Measurements from ENCODE around the gene RHCG. TPM values are rescaled to one million over a fixed set of nuclear protein-coding genes. Genes with fewer than 3 reads are reported as not detected.

RHCG gene
- total RNA-seq, 2 experiments from 2014 or later = not detected

DNA sequence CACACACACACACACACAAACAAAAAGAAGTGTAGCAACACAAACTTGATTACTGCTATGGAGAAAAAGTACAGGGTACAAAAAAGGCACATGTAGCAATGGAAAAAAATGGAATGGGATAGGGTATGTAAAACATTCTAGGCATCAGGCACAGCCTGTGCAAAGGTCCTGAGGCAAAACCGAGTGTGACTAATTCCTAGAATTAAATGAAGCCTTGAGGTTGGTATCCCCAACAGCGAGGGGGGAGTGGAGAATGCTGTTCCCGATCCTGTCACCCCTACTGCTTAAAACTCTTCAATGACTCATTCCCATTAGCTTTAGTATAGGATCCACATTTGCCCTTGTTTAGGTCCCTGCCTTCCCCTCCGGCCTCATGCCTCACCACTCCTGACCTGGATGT, 37.9 kb downstream of the RHCG start:
- Mint-ChIP-seq H3K4me1 (peaks cover 3% of the 10 kb centered on the region), H3K36me3 (peaks cover 3% of the 10 kb centered on the region), H3K4me3 (no peak overlapping the region), H3K9me3 (ENCODE audit: low read depth) (peaks cover 3% of the 10 kb centered on the region), H3K27ac (no peak overlapping the region), H3K27me3 (peaks cover 14% of the 10 kb centered on the region)
- DNase-seq = no peak
- no peak for ATAC-seq
- CTCF ChIA-PET = interaction anchor here (1.4 kb wide), 1 partner anchor 100 kb away, joined by 4 read pairs; no protein-coding TSS in a partner anchor

DNA sequence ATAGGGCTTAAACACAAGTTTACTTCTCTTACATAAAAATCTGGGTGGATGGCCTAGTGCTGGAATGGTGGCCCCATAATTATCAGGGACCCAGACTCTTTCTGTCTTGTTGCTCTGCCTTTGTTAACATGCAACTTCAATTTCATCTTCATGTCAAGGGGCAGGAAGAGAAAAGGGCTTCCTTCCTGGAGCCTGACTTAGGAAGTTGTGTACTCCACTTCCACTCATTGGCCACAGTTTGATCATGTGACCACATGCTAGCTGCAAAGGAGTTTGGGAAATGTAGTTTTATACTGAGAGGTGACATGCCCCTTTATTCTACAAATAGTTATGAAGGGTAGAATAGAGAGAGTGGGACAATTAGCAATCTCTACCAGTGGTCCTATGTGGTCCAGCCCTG, 39.3 kb downstream of the RHCG start:
- CTCF ChIA-PET = interaction anchor here (1.4 to 1.7 kb wide), 3 partner anchors 13 to 98 kb away, joined by 3 to 6 read pairs (median 3); no protein-coding TSS in a partner anchor
- H3K27me3 Mint-ChIP-seq = peaks cover 25% of the 10 kb centered on the region

DNA sequence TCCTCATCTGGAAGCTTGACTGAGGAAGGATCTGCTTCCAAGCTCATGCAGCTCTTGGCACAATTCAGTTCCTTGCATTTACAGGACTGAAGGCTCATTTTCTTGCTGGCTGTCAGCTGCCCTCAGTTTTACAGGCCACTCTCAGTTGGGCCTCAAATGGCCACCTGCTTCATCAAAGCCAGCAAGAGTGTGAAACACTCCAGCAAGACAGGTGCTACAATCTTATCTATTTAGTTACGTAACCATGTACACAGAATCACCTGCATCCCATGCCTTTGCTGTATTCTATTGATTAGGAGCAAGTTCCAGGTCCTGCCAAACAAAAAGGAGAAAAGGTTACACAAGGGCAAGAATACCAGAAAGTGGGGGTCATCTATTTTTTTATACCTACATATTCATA, 40.8 kb downstream of the RHCG start:
- CTCF ChIA-PET = interaction anchor here (1.6 kb wide), 1 partner anchor 15 kb away, joined by 3 read pairs; no protein-coding TSS in a partner anchor
- peaks cover 3% of the 10 kb centered on the region for H3K9me3 Mint-ChIP-seq (ENCODE audit: low read depth)
- peaks cover 32% of the 10 kb centered on the region for H3K27me3 Mint-ChIP-seq
- peaks cover 3% of the 10 kb centered on the region for H3K36me3 Mint-ChIP-seq
- DNase-seq (no peak), ATAC-seq (no peak)
- no peak overlapping the region for H3K4me3 Mint-ChIP-seq
- no peak overlapping the region for H3K27ac Mint-ChIP-seq
- peaks cover 3% of the 10 kb centered on the region for H3K4me1 Mint-ChIP-seq

More for the DNA sequence above, 39.3 kb downstream of the RHCG start:
- DNase-seq (no peak), ATAC-seq (peak; percentile 33)
- Mint-ChIP-seq H3K4me3 (no peak overlapping the region), H3K27ac (no peak overlapping the region), H3K4me1 (peaks cover 3% of the 10 kb centered on the region), H3K36me3 (peaks cover 3% of the 10 kb centered on the region), H3K9me3 (ENCODE audit: low read depth) (peaks cover 3% of the 10 kb centered on the region)

DNA sequence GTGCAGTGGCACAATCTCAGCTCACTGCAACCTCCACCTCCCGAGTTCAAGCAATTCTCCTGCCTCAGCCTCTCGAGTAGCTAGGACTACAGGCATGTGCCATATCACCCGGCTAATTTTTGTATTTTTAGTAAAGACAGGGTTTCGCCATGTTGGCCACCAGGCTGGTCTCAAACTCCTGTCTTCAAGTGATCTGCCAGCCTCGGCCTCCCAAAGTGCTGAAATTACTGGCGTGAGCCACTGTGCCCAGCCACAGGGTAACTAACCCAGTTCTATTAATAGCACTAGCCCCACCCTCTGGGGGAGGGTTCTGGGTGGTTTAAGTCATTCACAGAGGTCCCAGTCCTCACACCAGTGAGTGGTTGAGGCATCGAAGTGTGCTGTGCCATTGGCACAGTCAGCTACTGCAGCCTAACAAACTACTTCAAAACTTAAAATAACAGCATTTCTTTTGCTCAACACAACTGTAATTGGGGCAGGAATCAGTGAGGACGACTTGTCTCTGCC, 44.0 kb downstream of the RHCG start:
- DNase-seq (no peak), ATAC-seq (no peak)
- Mint-ChIP-seq H3K27ac (no peak overlapping the region), H3K27me3 (peaks cover 42% of the 10 kb centered on the region), H3K4me3 (no peak overlapping the region), H3K9me3 (ENCODE audit: low read depth) (peaks cover 3% of the 10 kb centered on the region), H3K36me3 (peaks cover 3% of the 10 kb centered on the region), H3K4me1 (peaks cover 3% of the 10 kb centered on the region)
- CTCF ChIA-PET = interaction anchor here (2.0 kb wide), 1 partner anchor 94 kb away, joined by 6 read pairs; no protein-coding TSS in a partner anchor

DNA sequence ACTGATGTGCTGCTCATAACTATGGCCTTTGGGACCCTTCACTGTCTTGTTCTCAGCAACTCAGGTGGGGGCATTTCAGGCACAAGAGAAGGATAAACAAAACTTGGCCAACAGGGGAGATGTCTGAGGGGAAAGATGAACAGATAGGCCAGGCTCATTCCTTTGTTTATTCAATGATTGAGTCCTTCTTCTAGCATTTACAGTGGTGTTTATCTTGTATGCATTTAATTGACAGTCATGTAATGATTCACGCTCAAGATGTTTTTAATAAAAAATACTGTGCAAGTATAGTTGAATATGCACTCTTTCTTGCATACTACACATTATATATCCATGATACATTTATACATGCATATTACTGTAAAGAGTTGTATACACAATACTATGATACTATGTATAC, 44.5 kb downstream of the RHCG start:
- ATAC-seq (no peak), DNase-seq (no peak)
- H3K4me3 Mint-ChIP-seq = no peak overlapping the region

DNA sequence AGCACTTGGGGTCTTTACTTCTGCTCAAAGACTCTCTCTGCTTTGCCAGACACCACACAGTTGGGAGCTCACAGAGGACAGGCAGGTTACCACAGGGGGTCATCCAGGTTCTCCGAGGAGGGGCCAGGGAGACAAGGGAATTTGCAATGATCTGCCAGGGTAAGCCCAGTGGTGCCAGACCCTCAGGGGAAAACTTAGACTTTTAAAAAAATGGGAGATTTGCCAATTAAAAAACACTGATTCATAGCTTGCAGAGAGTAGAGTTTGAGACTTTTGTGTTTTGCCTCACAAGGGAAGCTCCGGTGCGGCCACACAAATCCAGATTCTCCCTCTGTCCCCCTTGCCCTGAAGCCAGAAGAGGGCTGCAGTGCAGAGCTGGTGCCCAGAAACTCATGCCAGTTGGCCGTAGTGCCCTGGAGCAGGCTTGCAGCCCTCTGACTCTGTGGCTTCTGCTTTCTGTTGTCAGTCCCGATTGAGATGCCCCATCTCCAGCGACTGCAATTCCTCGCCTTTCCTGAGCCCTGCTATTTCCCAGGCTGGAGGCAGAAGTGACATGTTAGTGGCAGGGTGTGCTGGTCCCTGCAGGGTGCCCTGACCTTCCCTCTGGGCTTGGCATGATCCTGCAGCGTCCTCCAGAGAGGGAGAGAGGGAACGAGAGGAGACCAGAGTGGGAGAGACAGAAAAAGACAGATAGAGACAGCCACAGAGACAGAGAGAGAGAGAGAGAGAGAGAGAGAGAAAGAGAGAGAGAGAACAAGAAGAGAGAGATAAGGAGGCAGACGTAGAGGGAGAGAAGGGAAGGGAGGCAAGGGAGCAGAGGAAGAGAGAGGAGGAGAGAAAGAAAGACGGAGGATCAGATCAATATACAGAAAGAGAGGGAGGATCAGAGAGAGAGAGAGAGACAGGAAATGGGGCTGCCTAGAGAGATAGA, 46.0 kb downstream of the RHCG start:
- no peaks in the 10 kb centered on the region for H3K9me3 Mint-ChIP-seq (ENCODE audit: low read depth)
- no peak overlapping the region for H3K4me3 Mint-ChIP-seq
- no peaks in the 10 kb centered on the region for H3K36me3 Mint-ChIP-seq
- no peak for ATAC-seq
- DNase-seq = no peak
- H3K4me1 Mint-ChIP-seq = no peaks in the 10 kb centered on the region
- H3K27ac Mint-ChIP-seq = no peak overlapping the region
- H3K27me3 Mint-ChIP-seq = peaks cover 56% of the 10 kb centered on the region
- CTCF ChIA-PET = no interaction called here

More for the DNA sequence above, 44.5 kb downstream of the RHCG start:
- H3K4me1 Mint-ChIP-seq = no peaks in the 10 kb centered on the region
- CTCF ChIA-PET = no interaction called here
- H3K27ac Mint-ChIP-seq = no peak overlapping the region
- H3K27me3 Mint-ChIP-seq = peaks cover 44% of the 10 kb centered on the region
- H3K36me3 Mint-ChIP-seq = peaks cover under 1% of the 10 kb centered on the region
- peaks cover under 1% of the 10 kb centered on the region for H3K9me3 Mint-ChIP-seq (ENCODE audit: low read depth)

DNA sequence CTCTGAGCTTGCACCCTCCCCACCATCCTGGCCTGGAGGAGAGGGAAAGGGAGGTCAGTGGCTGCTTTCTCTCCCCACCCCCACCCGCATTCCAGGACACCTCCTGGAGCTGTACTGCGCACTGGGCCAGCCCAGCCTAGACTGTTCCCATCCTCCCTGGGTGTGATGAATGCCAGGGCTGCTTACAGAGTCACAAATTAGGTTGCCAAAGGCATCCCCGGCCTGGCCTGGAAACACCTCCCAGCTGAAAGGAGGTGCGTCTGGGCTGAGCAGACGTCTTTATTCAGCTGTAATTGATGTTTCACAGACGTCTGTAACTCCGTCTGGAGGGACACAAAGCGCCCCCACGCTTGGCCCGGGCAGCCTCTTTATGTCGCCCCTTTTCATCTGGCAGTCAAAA, 47.6 kb downstream of the RHCG start:
- CTCF ChIA-PET = interaction anchor here (1.0 kb wide), 1 partner anchor 90 kb away, joined by 3 read pairs; no protein-coding TSS in a partner anchor
- no peak for ATAC-seq
- no peaks in the 10 kb centered on the region for H3K36me3 Mint-ChIP-seq
- DNase-seq = no peak
- peaks cover 55% of the 10 kb centered on the region for H3K27me3 Mint-ChIP-seq
- H3K4me3 Mint-ChIP-seq = no peak overlapping the region
- H3K27ac Mint-ChIP-seq = no peak overlapping the region
- H3K9me3 Mint-ChIP-seq (ENCODE audit: low read depth) = no peaks in the 10 kb centered on the region
- H3K4me1 Mint-ChIP-seq = no peaks in the 10 kb centered on the region

DNA sequence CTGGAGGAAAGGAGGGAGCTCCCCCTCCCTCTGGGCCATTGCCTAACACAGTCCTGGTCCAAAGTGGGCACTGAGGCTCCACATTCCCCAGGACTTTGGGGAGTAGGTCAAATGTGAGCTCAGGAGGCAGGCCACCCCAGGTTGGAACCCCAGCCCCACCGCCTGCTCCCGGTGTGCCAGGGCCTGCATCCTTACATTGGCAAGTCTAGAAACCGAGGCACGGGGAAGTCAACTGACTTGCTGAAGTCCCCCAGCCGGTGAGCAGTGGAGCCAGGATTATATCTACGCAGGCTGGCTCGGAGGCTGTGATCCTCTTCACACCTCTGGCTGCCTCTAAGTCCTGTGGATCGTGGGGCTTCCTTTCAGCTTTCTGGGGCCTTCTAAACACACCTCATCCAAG, 48.7 kb downstream of the RHCG start:
- Mint-ChIP-seq H3K4me1 (no peaks in the 10 kb centered on the region), H3K27me3 (peaks cover 50% of the 10 kb centered on the region), H3K4me3 (no peak overlapping the region), H3K9me3 (ENCODE audit: low read depth) (no peaks in the 10 kb centered on the region), H3K27ac (no peak overlapping the region), H3K36me3 (no peaks in the 10 kb centered on the region)
- DNase-seq (no peak), ATAC-seq (no peak)
- CTCF ChIA-PET = interaction anchor here (1.2 to 2.5 kb wide), 2 partner anchors 18 to 89 kb away, joined by 4 to 10 read pairs; no protein-coding TSS in a partner anchor

DNA sequence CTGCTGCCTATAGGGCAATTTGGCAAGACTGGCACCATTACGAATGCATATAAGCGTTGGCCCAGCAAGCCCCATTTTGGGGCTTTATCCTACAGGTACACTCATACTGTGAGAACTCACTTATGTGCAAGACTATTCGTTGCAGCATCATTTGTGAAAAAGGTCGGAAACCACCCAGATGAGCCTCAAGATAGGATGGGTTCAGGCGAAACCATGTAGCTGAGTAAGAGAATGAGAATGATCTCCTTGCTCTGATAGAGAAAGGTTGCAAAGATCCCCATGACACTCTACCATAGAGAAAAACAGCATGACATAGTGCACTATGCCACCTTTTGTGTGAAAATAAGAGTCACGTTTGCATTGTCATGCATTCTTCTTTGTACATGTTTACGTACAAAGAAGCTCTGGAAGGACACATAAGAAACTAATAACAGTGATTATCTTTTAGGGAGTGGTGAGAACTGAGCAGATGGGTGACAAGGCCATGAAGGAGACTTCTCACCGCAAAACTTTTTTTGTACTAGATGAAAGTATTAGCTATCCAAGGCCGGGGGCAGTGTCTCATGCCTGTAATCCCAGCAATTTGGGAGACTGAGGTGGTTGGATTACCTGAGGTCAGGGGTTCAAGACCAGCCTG, 50.0 kb downstream of the RHCG start:
- peak; percentile 36 for ATAC-seq
- DNase-seq = no peak
- H3K9me3 Mint-ChIP-seq (ENCODE audit: low read depth) = no peaks in the 10 kb centered on the region
- H3K27me3 Mint-ChIP-seq = peaks cover 42% of the 10 kb centered on the region
- H3K4me3 Mint-ChIP-seq = no peak overlapping the region
- no peaks in the 10 kb centered on the region for H3K36me3 Mint-ChIP-seq
- CTCF ChIA-PET = interaction anchor here (1.2 to 2.5 kb wide), 3 partner anchors 13 to 88 kb away, joined by 4 to 10 read pairs (median 4); no protein-coding TSS in a partner anchor
- H3K27ac Mint-ChIP-seq = no peak overlapping the region
- peaks cover 4% of the 10 kb centered on the region for H3K4me1 Mint-ChIP-seq

DNA sequence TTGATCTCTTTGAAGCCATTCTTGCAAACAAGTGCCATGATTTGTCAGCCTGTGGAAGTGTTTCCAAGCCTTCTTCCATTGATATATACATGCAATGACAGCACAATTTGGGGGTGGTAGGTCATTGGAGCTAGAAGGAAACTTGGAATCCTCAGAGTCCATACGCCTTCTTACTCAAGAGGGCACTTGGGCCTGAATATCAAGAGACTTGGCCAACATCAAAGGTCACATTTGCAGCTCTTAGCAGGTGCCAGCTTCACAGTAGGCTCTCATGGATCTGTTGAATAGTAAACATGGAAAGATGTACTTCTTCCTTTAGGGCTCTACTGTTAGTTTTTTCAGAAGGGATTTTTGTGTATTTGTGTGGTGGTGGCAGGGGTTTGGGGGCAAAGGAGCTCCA, 50.9 kb downstream of the RHCG start:
- peaks cover 5% of the 10 kb centered on the region for H3K4me1 Mint-ChIP-seq

DNA sequence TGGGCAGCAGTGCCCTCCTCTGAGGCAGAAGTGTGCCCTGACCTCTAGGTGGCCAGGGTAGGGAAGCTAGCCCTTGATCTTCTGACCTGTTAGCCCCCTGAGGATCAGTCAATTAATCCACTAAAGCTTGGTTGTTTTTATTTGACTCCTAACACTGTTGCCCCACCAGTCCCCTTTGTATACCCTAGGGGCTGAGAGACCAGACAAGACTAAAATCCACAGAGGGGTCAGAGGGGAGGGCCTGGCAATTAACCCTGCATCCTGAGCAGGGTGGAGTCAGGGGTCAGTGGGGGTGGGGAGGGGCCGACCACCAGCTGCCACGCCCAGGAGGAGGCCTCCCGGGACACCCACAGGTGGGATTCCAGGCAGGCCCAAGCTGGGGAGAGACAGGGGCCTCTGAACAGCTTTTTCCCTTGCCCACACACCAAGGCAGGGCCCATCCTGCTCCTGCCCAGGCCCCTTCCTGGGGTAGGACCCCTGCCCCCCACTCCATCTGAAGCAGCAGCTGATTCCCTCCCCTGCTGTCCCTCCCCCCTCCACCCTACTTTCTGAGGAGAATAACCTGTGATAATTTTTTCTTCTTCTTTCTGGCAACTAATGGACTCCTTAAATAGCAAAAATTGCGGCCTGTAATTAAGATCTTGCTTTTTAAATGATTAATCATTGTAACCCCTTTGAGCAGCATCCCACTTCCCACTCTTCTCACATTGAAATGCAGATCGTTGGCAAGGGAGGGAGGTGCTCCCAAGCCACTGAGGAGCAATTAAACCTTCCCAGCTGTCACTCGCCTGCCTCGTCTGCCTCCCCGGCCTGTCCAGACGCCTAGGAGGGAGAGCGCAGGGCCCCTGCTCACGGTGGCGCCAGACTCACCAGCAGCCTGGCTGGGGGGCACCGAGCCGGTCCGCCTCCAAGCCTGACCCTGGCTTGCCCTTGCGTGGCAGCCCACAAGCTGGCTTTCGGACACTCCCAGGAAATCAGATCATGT, 51.9 kb downstream of the RHCG start:
- Mint-ChIP-seq H3K27ac (no peak overlapping the region), H3K36me3 (no peaks in the 10 kb centered on the region), H3K4me1 (peaks cover 5% of the 10 kb centered on the region), H3K9me3 (ENCODE audit: low read depth) (no peaks in the 10 kb centered on the region), H3K27me3 (peaks cover 35% of the 10 kb centered on the region), H3K4me3 (no peak overlapping the region)
- no peak for ATAC-seq
- no peak for DNase-seq
- CTCF ChIA-PET = interaction anchor here (1.1 to 5.2 kb wide), 5 partner anchors 10 to 88 kb away, joined by 3 to 44 read pairs (median 17); no protein-coding TSS in a partner anchor

More for the DNA sequence above, 50.9 kb downstream of the RHCG start:
- Mint-ChIP-seq H3K27ac (no peak overlapping the region), H3K9me3 (ENCODE audit: low read depth) (no peaks in the 10 kb centered on the region), H3K27me3 (peaks cover 37% of the 10 kb centered on the region), H3K36me3 (no peaks in the 10 kb centered on the region), H3K4me3 (no peak overlapping the region)
- CTCF ChIA-PET = interaction anchor here (1.1 to 4.6 kb wide), 4 partner anchors 12 to 87 kb away, joined by 3 to 33 read pairs (median 7); no protein-coding TSS in a partner anchor
- DNase-seq = no peak
- ATAC-seq = no peak

DNA sequence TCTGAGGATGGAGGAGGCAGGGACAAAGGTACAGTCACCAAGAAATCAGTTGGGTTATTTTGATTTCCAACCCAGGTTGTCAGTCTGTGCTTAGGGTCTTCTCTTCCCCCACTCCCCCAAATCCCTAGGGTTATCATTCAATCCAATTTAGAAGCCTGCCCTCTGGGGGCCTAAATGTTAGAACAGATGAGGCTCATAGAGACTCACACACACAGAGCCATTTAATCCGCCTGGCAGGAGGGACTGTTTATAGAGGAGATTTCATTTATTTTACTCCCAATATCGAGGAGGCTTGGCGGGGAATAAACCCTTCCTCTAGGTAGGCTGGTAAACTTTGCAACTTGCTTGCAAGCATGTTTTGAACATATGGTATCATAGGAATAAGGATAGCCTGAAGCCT, 52.8 kb downstream of the RHCG start:
- DNase-seq = no peak

More for the DNA sequence above, 52.8 kb downstream of the RHCG start:
- Mint-ChIP-seq H3K4me1 (peaks cover 5% of the 10 kb centered on the region), H3K27me3 (peaks cover 27% of the 10 kb centered on the region), H3K9me3 (ENCODE audit: low read depth) (no peaks in the 10 kb centered on the region), H3K4me3 (no peak overlapping the region), H3K27ac (no peak overlapping the region), H3K36me3 (no peaks in the 10 kb centered on the region)
- no peak for ATAC-seq
- CTCF ChIA-PET = interaction anchor here (0.9 to 5.2 kb wide), 11 partner anchors 10 to 131 kb away, joined by 3 to 44 read pairs (median 8); partner anchors contain the start of gene TICRR
